Renal cortical epithelial cell (primary cell): Measurements from ENCODE around the gene KCNK4. TPM values are rescaled to one million over a fixed set of nuclear protein-coding genes. Genes with fewer than 3 reads are reported as not detected.
"Not testable (repeated sequence)": the region's sequence is repeated elsewhere in the genome, so short reads cannot be mapped to it uniquely, and the experiment has no call there.

Experiments used
- DNase-seq: peaks from one replicate; pipeline ENCODE4 v3.0.0-alpha.2; 2011; ENCODE audit warnings: low read depth
- total RNA-seq: library from RNA; depleted of rRNA; stranded (reverse); fragments of >200 nt; gene quantifications from 2 replicates; pipeline ENCODE4 v1.2.3, GENCODE V29; 2014

The KCNK4 gene
- not detected in 2 replicates for total RNA-seq

GRCh38 chr11:64291262-64291751 is at the start of gene KCNK4:
Gene KCNK4 (plus strand): TSS chr11:64291302. CDS start chr11:64293019, 1,717 bp downstream.
- no peak for DNase-seq

DNA sequence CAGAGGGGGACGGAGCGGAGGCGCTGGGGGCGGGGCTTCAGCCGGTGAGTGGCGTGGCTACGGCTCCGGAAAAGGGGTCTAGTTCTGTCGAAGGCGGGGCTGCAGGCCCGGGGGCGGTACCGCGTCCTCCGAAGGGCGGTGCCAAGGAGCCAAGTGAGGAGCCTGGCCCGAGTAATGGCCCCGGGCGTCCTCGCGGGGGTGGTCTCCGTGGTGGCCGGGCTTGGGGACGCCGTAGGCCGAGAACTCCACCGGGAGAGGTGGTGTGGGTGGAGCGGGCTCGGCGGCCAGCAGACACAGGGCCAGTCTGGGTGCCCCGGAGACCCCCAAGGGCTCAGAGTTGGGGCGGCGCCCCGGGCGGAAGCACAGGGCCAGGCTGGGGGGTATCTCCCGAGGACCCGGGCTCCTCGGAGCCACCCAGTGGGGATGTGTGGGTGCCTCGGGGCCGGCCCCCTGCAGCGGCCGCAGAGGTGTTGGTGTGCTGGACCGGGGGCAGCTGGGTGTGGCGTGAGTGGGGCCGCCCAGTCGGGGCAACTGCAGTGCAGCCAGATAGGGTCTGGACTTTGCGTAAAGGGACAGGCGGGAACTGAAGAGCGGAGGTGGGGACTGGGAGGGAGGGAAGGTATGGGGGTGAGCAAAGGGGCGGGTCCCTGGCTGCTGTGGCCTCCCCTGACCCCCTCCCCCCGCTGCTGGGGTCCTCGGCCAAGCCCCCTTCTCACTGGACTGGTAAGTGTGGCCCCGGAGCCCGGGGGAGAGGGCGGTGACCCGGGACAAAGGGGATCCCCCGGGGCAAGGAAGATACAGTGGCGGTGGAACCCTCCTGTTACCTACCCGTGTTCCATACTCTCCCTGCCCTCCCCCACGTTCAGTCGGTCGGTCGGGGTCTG is 49.4 kb upstream of the KCNK4 start:
- no peak for DNase-seq

GRCh38 chr11:64243236-64243854 is 47.8 kb upstream of the KCNK4 start:
- no peak for DNase-seq

GRCh38 chr11:64244107-64244506 is 47.0 kb upstream of the KCNK4 start:
- no peak for DNase-seq

DNA sequence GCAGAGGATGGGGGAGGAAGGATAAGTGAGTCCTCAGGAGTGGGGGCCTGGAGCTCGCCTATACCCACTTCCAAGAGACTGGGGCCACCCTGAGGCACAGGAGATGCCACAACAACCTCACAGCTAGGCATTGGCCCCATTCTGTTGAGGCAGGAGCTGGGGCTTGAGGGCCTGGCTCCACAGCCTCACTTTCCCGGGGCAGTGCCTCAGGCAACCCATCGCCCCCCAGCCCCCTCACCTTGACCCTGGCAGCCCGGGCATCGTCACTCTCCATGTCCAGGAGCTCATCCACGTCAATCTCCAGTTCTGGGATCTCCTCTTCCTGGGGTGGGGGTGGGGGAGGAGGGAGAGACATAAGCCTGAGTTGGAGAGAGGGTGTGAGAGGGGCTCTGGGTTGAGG is 46.1 kb upstream of the KCNK4 start:
- DNase-seq = no peak

DNA sequence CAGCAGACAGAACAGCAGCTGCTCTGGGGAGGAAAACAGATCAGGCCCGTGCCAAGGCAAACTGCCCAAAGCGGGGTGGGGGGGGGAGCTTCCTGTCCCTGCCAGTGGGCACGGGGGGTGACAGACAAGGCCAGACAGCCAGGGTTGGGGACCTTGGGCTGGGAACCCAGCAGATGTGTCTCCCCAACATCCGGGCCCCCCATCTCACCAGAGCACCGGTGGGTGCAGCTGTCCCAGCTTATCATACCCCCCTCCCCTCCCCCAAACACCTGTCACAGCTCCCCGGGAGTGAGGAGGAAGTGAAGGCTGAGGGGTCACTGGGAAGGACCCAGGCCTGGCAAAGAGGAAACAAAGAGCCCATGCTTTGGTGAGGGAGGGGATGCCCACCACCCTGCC is 45.7 kb upstream of the KCNK4 start:
- no peak for DNase-seq

DNA sequence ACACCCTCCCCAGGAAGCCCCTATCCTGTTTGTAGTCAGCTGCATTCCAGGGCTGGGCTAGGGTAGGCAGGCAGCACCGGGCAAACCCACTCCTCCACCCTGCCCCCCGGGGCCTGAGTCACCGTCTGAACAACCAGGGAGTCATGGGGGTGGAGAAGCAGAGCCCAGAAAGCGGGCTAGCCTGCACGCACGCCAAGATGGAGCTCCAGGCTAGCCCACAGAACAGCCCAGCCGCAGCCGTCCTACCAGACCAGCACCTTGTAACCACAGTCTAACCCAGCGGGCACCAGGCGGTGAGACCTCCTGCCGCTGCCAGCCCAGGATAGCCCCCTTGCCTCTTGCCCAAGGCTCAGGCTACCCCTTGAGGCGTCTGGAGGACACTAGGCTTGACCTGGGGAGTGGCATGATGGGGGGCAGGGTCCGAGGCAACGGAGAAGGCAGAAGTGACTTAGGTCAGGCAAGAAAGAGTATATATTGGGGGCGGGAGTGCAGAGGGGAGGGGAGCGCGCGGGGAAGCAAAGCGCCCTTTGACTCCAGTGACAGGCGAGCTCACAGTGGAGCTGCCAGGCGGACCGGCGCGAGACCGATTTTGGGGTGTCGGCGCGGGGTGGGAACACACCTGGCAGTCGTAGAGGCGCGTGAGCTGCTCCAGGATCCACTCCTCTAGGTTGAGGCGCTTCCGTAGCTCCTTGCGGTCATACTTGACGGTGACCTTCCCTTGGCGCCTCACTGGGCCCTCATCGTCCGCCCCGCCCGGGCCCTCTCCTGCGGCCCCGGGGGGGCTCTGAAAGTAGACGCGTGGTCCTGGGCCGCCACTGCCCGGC is 45.1 kb upstream of the KCNK4 start:
- DNase-seq = peak; percentile 85

DNA sequence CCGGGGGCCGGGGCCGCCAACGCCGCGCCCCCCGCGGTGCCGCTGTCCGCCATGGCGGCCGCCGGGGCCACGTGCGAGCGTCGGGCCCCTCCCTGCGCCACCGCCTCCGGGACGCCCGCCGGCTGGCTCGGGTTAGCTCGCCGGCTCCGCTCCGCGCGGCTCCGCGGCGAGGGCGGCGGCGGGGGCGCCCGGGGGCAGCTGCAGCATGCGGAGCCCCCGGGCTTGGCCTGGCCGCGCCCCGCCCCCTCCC is 44.6 kb upstream of the KCNK4 start:
- not testable (repeated sequence) for DNase-seq

GRCh38 chr11:64246871-64247728 is 44.0 kb upstream of the KCNK4 start, which contains the start of gene PPP1R14B:
Gene PPP1R14B (minus strand): TSS chr11:64246943. CDS start chr11:64246673, 270 bp downstream.
- DNase-seq = peak; percentile 69

DNA sequence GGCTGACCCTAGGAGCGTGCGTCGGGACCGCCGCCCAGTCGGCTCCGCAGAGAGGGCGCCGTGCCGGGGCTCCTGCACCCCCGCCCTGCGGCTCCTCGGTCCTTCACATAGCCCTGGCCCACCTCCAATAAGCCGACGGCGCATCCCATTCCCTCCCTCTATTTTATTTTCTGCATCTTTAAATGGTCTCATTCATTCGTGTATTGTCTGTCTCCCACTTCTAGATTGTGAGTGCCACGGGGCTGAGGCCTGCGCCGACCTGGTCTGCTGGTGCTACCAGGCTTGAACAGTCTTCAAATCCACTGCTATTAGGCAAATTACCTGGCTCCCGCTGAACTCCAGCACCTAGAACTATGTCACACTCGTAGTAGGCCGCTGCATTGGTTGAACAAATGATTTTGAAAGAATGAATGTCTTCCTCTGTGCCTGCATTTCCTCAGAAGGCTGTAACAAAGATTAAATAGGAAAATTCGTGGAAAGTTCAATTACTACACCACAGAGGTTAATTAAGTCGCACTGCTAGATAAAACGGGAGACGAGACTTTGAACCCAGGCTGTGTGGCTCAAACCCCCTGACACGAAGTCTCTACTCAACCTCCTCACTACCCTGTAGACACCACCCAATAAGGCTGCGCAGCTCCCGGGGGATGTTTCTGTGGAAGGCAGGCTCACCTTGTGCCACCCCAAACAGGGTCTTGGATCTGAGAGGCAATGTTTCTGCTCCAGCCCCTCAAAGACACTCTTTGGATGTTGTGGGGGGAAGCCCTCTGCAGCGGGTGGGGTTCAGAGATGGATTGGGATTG is 43.2 kb upstream of the KCNK4 start:
- DNase-seq = no peak

- no peak for DNase-seq
Observed at GRCh38 chr11:64248578-64248977, 42.5 kb upstream of the KCNK4 start.

- no peak for DNase-seq
Observed at GRCh38 chr11:64249038-64249437, 42.1 kb upstream of the KCNK4 start.

GRCh38 chr11:64249563-64250414 is 41.3 kb upstream of the KCNK4 start:
- DNase-seq = no peak

GRCh38 chr11:64250415-64251015 is 40.6 kb upstream of the KCNK4 start:
- DNase-seq = no peak

DNA sequence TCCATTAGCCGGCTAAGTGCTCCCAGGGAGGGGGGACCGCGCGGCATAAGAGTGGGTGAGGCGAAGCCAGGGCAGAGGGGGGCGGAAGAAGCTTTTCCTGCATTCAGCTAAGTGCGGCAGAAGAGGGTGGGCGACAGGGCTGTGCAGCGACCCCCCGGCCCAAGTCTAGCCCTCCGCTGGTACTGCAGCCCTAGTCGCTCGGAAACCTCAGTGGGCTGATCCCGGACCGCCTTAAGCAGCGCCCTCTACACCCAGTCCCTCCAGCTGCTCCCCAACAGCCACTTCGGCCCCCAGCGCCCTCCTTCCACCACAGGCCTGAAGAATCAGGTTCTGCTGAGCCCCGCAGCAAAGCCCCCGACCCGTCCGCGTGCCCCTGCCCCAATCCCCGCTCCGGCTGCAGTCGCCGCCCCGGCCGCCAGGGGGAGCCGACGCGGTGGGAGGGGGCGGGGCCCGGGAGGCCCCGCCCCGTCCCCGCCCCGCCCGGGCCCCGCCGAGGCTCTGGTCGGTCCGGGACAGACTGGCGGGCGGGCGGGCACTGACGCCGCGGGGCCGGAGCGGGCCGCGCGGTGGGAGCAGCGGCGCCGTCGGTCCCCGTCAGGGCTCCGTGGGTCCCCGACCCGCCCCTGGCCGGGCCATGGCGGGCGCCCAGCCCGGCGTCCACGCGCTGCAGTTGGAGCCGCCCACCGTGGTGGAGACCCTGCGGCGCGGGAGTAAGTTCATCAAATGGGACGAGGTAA is 39.9 kb upstream of the KCNK4 start, which contains the start of gene PLCB3:
PLCB3 (plus strand) TSS at position 515 of the 737 bp plus-strand sequence; CDS start at position 635, 120 bp downstream.
- no peak for DNase-seq

DNA sequence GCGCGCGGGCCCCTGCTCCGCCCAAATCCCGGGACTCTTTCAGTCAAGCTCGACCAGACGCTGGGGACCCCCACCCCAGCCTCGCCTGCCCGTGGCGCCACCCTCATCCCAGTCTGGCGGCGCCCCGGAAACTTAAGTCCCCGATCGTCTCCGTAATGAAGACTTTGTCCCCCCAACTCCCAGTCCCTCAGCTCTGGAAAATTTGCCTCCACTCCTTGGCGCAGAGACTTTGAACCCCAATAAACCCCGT is 39.4 kb upstream of the KCNK4 start:
- no peak for DNase-seq

- DNase-seq = no peak
Observed at GRCh38 chr11:64252003-64252872, 38.9 kb upstream of the KCNK4 start.

DNA sequence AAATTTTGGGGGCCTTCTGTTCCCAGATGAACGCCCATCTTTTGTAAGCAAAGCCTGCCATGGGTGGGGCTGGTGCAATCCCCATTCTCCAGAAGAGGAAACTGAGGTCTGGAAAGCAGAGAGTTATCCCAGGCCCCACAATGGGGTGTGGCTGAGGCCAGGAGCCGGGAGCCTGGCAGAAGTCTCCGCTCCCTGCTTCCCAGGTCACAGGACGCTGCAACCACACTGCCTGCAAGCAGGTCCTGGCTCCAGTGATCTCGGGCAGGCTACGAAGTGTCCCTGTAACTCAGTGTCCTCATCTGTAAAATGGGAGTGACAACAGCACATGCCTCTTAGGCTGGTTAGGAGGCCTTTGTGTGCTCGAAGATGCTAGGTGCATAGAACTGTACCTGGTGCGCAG is 38.1 kb upstream of the KCNK4 start:
- DNase-seq = no peak
